GM18951 (cell line): ENCODE measurements around the gene ZNF710.
"Not testable (repeated sequence)": the region's sequence is repeated elsewhere in the genome, so short reads cannot be mapped to it uniquely, and the experiment has no call there.

Experiments
- POLR2A ChIP-seq: IDR thresholded peaks from 4 replicates; pipeline ENCODE4 v1.6.1; 2011; ENCODE audit warnings: mild to moderate bottlenecking; ENCODE audit not compliant: insufficient read length, insufficient read depth; ENCODE audit errors: extremely low read depth
- in situ Hi-C: fragments of 300-500 bp; cut with MboI; formaldehyde crosslinking; loops from one replicate; pipeline ENCODE4 v1.12.0; 2022; ENCODE audit warnings: low sequenced_read_pairs, mixed read lengths, inconsistent platforms; ENCODE audit not compliant: unreplicated experiment

The ZNF710 gene

GRCh38 chr15:90058308-90058707 is 57.2 kb downstream of the ZNF710 start:
- in situ Hi-C loops, result no loop called here
- TF ChIP-seq POLR2A, result no peak

GRCh38 chr15:90058775-90059174 is 57.7 kb downstream of the ZNF710 start:
- in situ Hi-C loops, result no loop called here
- TF ChIP-seq POLR2A, result no peak

GRCh38 chr15:90059208-90059985 is 58.3 kb downstream of the ZNF710 start:
- in situ Hi-C loops, result no loop called here
- peak; percentile 38 for TF ChIP-seq POLR2A

- no peak for TF ChIP-seq POLR2A
- in situ Hi-C loops, result no loop called here
Measured at GRCh38 chr15:90060797-90061196, 59.7 kb downstream of the ZNF710 start.

GRCh38 chr15:90062023-90062442 is 60.9 kb downstream of the ZNF710 start:
- in situ Hi-C loops, result no loop called here
- no peak for TF ChIP-seq POLR2A

- in situ Hi-C loops, result no loop called here
- no peak for TF ChIP-seq POLR2A
Measured at GRCh38 chr15:90062462-90062932, 61.4 kb downstream of the ZNF710 start.

GRCh38 chr15:90062973-90063769 is 62.0 kb downstream of the ZNF710 start:
- no peak for TF ChIP-seq POLR2A
- in situ Hi-C loops, result no loop called here

- in situ Hi-C loops, result no loop called here
- no peak for TF ChIP-seq POLR2A
Measured at GRCh38 chr15:90063770-90064247, 62.7 kb downstream of the ZNF710 start.

GRCh38 chr15:90064911-90065681 is 64.0 kb downstream of the ZNF710 start:
- TF ChIP-seq POLR2A, result no peak
- in situ Hi-C loops, result no loop called here

GRCh38 chr15:90065682-90066049 is 64.5 kb downstream of the ZNF710 start:
- no peak for TF ChIP-seq POLR2A
- in situ Hi-C loops, result no loop called here

- in situ Hi-C loops, result no loop called here
- no peak for TF ChIP-seq POLR2A
Measured at GRCh38 chr15:90067181-90067952, 66.2 kb downstream of the ZNF710 start.

GRCh38 chr15:90067953-90068606 is 67.0 kb downstream of the ZNF710 start:
- TF ChIP-seq POLR2A, result no peak
- in situ Hi-C loops, result no loop called here

- in situ Hi-C loops, result not testable (repeated sequence)
Measured at GRCh38 chr15:90070623-90071022, 69.5 kb downstream of the ZNF710 start.
